K562 (cell line): Measurements from ENCODE around the gene ZNF747. TPM values are rescaled to one million over a fixed set of nuclear protein-coding genes. Genes with fewer than 3 reads are reported as not detected.

Source experiments
- BMI1 ChIP-seq: fragments of 150-350 bp; IDR thresholded peaks from 2 replicates; pipeline ENCODE4 v1.6.1; 2014; ENCODE audit warnings: low read length
- BRD9 ChIP-seq: fragments of 450-650 bp; IDR thresholded peaks from 2 replicates; pipeline ENCODE4 v1.6.1; 2018; ENCODE audit warnings: low read depth; ENCODE audit not compliant: partially characterized antibody
- GABPA ChIP-seq: fragments of 200-800 bp; sonication (Bioruptor generic); conservative IDR thresholded peaks from 2 replicates; pipeline ENCODE4 v1.6.1; 2016; ENCODE audit warnings: low read depth, missing genetic modification characterization, missing compliant biosample characterization
- ID3 ChIP-seq, 2 experiments: fragments of 250-450 bp in 1 of 2; fragments of 450-650 bp in 1 of 2; sonication (Bioruptor Pico) in 1 of 2; IDR thresholded peaks; 2 replicates each; pipeline versions ENCODE4 v1.6.1 to v1.8.0; 2016 to 2021; ENCODE audit warnings: mild to moderate bottlenecking in 2 of 2, moderate library complexity in 2 of 2, missing compliant biosample characterization in 1 of 2, missing genetic modification characterization in 1 of 2
- MEF2A ChIP-seq: IDR thresholded peaks from 2 replicates; pipeline ENCODE4 v1.6.1; 2011; ENCODE audit warnings: low read depth, mild to moderate bottlenecking, low read length, moderate library complexity; ENCODE audit not compliant: control insufficient read depth
- NR2C1 ChIP-seq, 2 experiments: fragments of 450-650 bp; IDR thresholded peaks; 2 replicates each; pipeline ENCODE4 v1.6.1; 2017; ENCODE audit warnings: mild to moderate bottlenecking in 2 of 2, antibody characterized with exemption in 1 of 2, inconsistent platforms in 1 of 2, missing compliant biosample characterization in 1 of 2, missing genetic modification characterization in 1 of 2
- NR2F6 ChIP-seq: fragments of 450-650 bp; formaldehyde crosslinking; IDR thresholded peaks from 2 replicates; pipeline ENCODE4 v1.4.0; 2020; ENCODE audit warnings: mild to moderate bottlenecking
- PHTF2 ChIP-seq: fragments of 250-450 bp; sonication (Bioruptor Pico); IDR thresholded peaks from 2 replicates; pipeline ENCODE4 v1.5.0; 2021; ENCODE audit warnings: mild to moderate bottlenecking
- POLR3A ChIP-seq: IDR thresholded peaks from 2 replicates; pipeline ENCODE4 v1.6.1; 2011; ENCODE audit warnings: borderline replicate concordance, mild to moderate bottlenecking, moderate library complexity; ENCODE audit not compliant: insufficient read length, insufficient read depth; ENCODE audit errors: extremely low read depth
- RBM15 ChIP-seq: fragments of 200-400 bp; formaldehyde crosslinking; IDR thresholded peaks from 2 replicates; pipeline ENCODE4 v1.6.1; 2018; ENCODE audit warnings: mild to moderate bottlenecking, low read length, moderate library complexity; ENCODE audit not compliant: insufficient read depth
- RNF219 ChIP-seq: fragments of 250-450 bp; sonication (Bioruptor Pico); IDR thresholded peaks from 2 replicates; pipeline ENCODE4 v1.5.0; 2022; ENCODE audit warnings: mild to moderate bottlenecking
- SMARCA4 ChIP-seq: fragments of 450-650 bp; IDR thresholded peaks from 2 replicates; pipeline ENCODE4 v1.6.1; 2016
- TAF9B ChIP-seq: fragments of 450-650 bp; IDR thresholded peaks from 2 replicates; pipeline ENCODE4 v1.6.1; 2018; ENCODE audit warnings: mild to moderate bottlenecking; ENCODE audit not compliant: partially characterized antibody
- ZFPM2 ChIP-seq: fragments of 250-450 bp; sonication (Bioruptor Pico); IDR thresholded peaks from 2 replicates; pipeline ENCODE4 v1.5.1; 2022; ENCODE audit warnings: mild to moderate bottlenecking
- ZNF197 ChIP-seq: fragments of 200-800 bp; sonication (Bioruptor generic); IDR thresholded peaks from 2 replicates; pipeline ENCODE4 v1.6.1; 2016; ENCODE audit warnings: low read depth, missing genetic modification characterization, missing compliant biosample characterization
- ZNF212 ChIP-seq: fragments of 450-650 bp; formaldehyde crosslinking; IDR thresholded peaks from 2 replicates; pipeline ENCODE4 v1.4.0; 2020; ENCODE audit warnings: mild to moderate bottlenecking
- ZNF407 ChIP-seq: fragments of 450-650 bp; IDR thresholded peaks from 2 replicates; pipeline ENCODE4 v1.6.1; 2016; ENCODE audit warnings: low read depth
- ZNF707 ChIP-seq: fragments of 250-450 bp; sonication (Bioruptor Pico); conservative IDR thresholded peaks from 2 replicates; pipeline ENCODE4 v1.8.0; 2022; ENCODE audit warnings: inconsistent platforms, mild to moderate bottlenecking, moderate library complexity
- polyA plus RNA-seq, 8 experiments: library from polyadenylated mRNA; depleted of rRNA in 4 of 8; stranded (reverse) in 5 of 8; unstranded in 3 of 8; fragments of >200 nt; fragmentation: Nextera tagmentation in 2 of 8; fragmentation: Illumina TruSeq in 1 of 8; extraction: Ambion mirVana in 2 of 8; extraction: Trizol in 1 of 8; gene quantifications; 2 replicates each; pipeline versions ENCODE4 v1.2.1 to v1.2.3, GENCODE V29; 2011 to 2014; ENCODE audit warnings: inconsistent platforms in 1 of 8, missing spikeins in 1 of 8
- total RNA-seq, 7 experiments: library from RNA; depleted of rRNA in 6 of 7; stranded (reverse); fragments of >200 nt in 6 of 7; fragmentation: Illumina TruSeq in 2 of 7; extraction: Trizol in 2 of 7; gene quantifications; 2 replicates each; pipeline versions ENCODE4 v1.2.1 to v1.2.3, GENCODE V29; 2011 to 2021; ENCODE audit warnings: low replicate concordance in 1 of 7

Gene ZNF747
- total and polyA plus RNA-seq, 9 of the 15 experiments (the other 6 are each of a cell fraction or from before 2014, with no cell fraction given): 0.14 to 3.3 (median 1.5) TPM

GRCh38 chr16:30491744-30492308 lies 42.8 kb downstream of the ZNF747 start (continued):
- TF ChIP-seq ZNF407 (no peak), MEF2A (no peak), RBM15 (no peak), POLR3A (no peak), SMARCA4 (peak; percentile 88), ZNF197 (CRISPR knock-in tag) (no peak), ZNF707 (CRISPR knock-in tag) (no peak), BRD9 (no peak), TAF9B (peak; percentile 54), ID3 (CRISPR knock-in tag; IDR thresholded peaks at IDR 0.05) (no peak), ID3 (tag; IDR thresholded peaks at IDR 0.05) (no peak), PHTF2 (CRISPR knock-in tag) (no peak), BMI1 (no peak), NR2C1 (IDR thresholded peaks at IDR 0.05) (0 out of 2 replicates have a peak, but pooled peaks have one; percentile 16), NR2C1 (tag; IDR thresholded peaks at IDR 0.05) (no peak), ZFPM2 (CRISPR knock-in tag) (no peak), NR2F6 (CRISPR knock-in tag) (no peak), ZNF212 (CRISPR knock-in tag) (no peak), RNF219 (CRISPR knock-in tag) (no peak), GABPA (tag) (peak; percentile 46)
